NT2/D1 (cell line): Measurements from ENCODE around the gene MCM6.

Experiments used
- DNase-seq: peaks from one replicate; pipeline ENCODE4 v3.0.0-alpha.2; 2011; ENCODE audit warnings: low read depth, low spot score
- H3K27me3 ChIP-seq: 2 replicates; pipeline ENCODE4 v1.6.0; 2011; ENCODE audit warnings: mild to moderate bottlenecking; ENCODE audit not compliant: insufficient read length, insufficient read depth
- H3K36me3 ChIP-seq: 2 replicates; pipeline ENCODE4 v1.6.1; 2011; ENCODE audit warnings: mild to moderate bottlenecking, low read length, mixed read lengths; ENCODE audit not compliant: insufficient read depth, insufficient read length
- H3K4me1 ChIP-seq: 2 replicates; pipeline ENCODE4 v1.5.1; 2011; ENCODE audit not compliant: insufficient read depth, insufficient read length
- H3K4me3 ChIP-seq: 2 replicates; pipeline ENCODE4 v1.5.1; 2011; ENCODE audit warnings: low read depth; ENCODE audit not compliant: insufficient read length
- H3K9ac ChIP-seq: 2 replicates; pipeline ENCODE4 v1.6.0; 2011; ENCODE audit warnings: low read depth; ENCODE audit not compliant: insufficient read length
- H3K9me3 ChIP-seq: 2 replicates; pipeline ENCODE4 v1.5.1; 2011; ENCODE audit warnings: mild to moderate bottlenecking, low read length; ENCODE audit not compliant: insufficient read depth
- SUZ12 ChIP-seq: IDR thresholded peaks from 2 replicates; pipeline ENCODE4 v1.6.1; 2011; ENCODE audit not compliant: insufficient read length, insufficient read depth; ENCODE audit errors: extremely low read depth
- YY1 ChIP-seq: IDR thresholded peaks from 2 replicates; pipeline ENCODE4 v1.6.1; 2011; ENCODE audit not compliant: insufficient read length, insufficient read depth
- ZNF274 ChIP-seq: IDR thresholded peaks from 2 replicates; pipeline ENCODE4 v1.6.1; 2011; ENCODE audit warnings: mild to moderate bottlenecking, low read depth, low read length

Gene MCM6

DNA sequence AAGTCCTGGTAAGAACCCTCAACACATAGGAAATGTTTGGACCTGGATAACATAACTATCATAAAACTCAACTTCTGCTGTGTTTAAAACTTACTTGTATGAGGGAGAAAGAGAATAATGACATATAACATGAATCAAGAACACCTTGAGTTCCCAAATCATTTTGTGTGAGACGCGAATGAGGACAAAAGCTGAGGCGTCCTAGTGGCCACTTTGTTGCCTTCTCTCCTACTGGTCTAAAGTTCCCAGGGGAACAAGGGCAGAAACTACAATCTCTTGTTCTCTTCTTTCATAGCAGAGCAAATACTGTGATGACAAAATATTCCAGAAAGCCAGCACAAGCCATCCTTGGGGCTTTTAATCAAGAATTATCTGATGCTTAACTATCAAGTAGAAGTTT is 31.0 kb downstream of the MCM6 start:
- Histone ChIP-seq H3K9me3 (no peaks in the 10 kb centered on the region), H3K9ac (no peak overlapping the region), H3K36me3 (peaks cover 84% of the 10 kb centered on the region), H3K4me3 (no peak overlapping the region), H3K27me3 (no peaks in the 10 kb centered on the region), H3K4me1 (no peaks in the 10 kb centered on the region)
- TF ChIP-seq SUZ12, result no peak
- TF ChIP-seq YY1, result no peak
- no peak for TF ChIP-seq ZNF274
- no peak for DNase-seq

- no peaks in the 10 kb centered on the region for H3K27me3 ChIP-seq
- H3K9ac ChIP-seq, result no peak overlapping the region
- DNase-seq, result no peak
- no peaks in the 10 kb centered on the region for H3K9me3 ChIP-seq
- TF ChIP-seq SUZ12, result no peak
- TF ChIP-seq ZNF274, result no peak
- TF ChIP-seq YY1, result no peak
- no peaks in the 10 kb centered on the region for H3K4me1 ChIP-seq
- no peak overlapping the region for H3K4me3 ChIP-seq
- H3K36me3 ChIP-seq, result peaks cover 81% of the 10 kb centered on the region
Measured at GRCh38 chr2:135844301-135844895, 31.8 kb downstream of the MCM6 start.

DNA sequence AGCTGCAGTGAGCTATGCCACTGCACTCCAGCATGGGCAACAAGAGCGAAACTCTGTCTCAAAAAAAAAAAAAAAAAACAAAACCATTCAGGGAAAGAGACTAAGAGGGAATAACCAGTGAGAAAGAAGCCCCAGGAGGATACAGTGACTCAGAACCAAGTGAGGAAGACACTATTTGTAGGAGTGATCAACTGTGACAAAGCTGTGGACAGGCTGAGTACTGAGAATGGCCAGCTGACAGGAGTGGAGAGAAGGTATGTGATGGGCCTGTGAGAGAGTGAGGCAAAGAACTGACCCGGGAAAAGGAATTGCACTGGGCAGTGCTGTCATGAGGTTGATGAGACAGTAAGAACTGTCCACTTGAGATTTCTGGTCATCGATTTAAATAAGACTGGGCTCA is 32.6 kb downstream of the MCM6 start:
- no peak overlapping the region for H3K9ac ChIP-seq
- H3K27me3 ChIP-seq, result no peaks in the 10 kb centered on the region
- no peaks in the 10 kb centered on the region for H3K4me1 ChIP-seq
- H3K9me3 ChIP-seq, result no peaks in the 10 kb centered on the region
- H3K36me3 ChIP-seq, result peaks cover 76% of the 10 kb centered on the region
- DNase-seq, result no peak
- TF ChIP-seq YY1 (no peak), ZNF274 (no peak), SUZ12 (no peak)
- H3K4me3 ChIP-seq, result no peak overlapping the region

GRCh38 chr2:135840601-135841000 is 35.6 kb downstream of the MCM6 start:
- Histone ChIP-seq H3K36me3 (peaks cover 54% of the 10 kb centered on the region), H3K9ac (no peak overlapping the region), H3K4me3 (no peak overlapping the region), H3K9me3 (no peaks in the 10 kb centered on the region), H3K27me3 (no peaks in the 10 kb centered on the region), H3K4me1 (no peaks in the 10 kb centered on the region)
- TF ChIP-seq SUZ12 (no peak), ZNF274 (no peak), YY1 (no peak)
- no peak for DNase-seq

GRCh38 chr2:135839713-135840112 is 36.5 kb downstream of the MCM6 start:
- peaks cover 45% of the 10 kb centered on the region for H3K36me3 ChIP-seq
- TF ChIP-seq SUZ12, result no peak
- no peak for TF ChIP-seq ZNF274
- TF ChIP-seq YY1, result no peak
- no peaks in the 10 kb centered on the region for H3K4me1 ChIP-seq
- H3K9ac ChIP-seq, result no peak overlapping the region
- DNase-seq, result no peak
- no peaks in the 10 kb centered on the region for H3K9me3 ChIP-seq
- no peak overlapping the region for H3K4me3 ChIP-seq
- no peaks in the 10 kb centered on the region for H3K27me3 ChIP-seq

- no peak overlapping the region for H3K4me3 ChIP-seq
- DNase-seq, result no peak
- TF ChIP-seq YY1 (no peak), ZNF274 (no peak), SUZ12 (no peak)
- H3K27me3 ChIP-seq, result no peaks in the 10 kb centered on the region
- H3K36me3 ChIP-seq, result peaks cover 34% of the 10 kb centered on the region
- no peaks in the 10 kb centered on the region for H3K9me3 ChIP-seq
- H3K9ac ChIP-seq, result no peak overlapping the region
- no peaks in the 10 kb centered on the region for H3K4me1 ChIP-seq
Measured at GRCh38 chr2:135838502-135838901, 37.7 kb downstream of the MCM6 start.

- TF ChIP-seq YY1, result no peak
- TF ChIP-seq SUZ12, result no peak
- TF ChIP-seq ZNF274, result no peak
- Histone ChIP-seq H3K27me3 (no peaks in the 10 kb centered on the region), H3K36me3 (peaks cover 19% of the 10 kb centered on the region), H3K9me3 (no peaks in the 10 kb centered on the region), H3K9ac (no peak within 1 kb of the TSS), H3K4me1 (no peaks in the 10 kb centered on the region), H3K4me3 (no peak within 1 kb of the TSS)
- DNase-seq, result no peak
Measured at GRCh38 chr2:135836596-135837270, 39.5 kb downstream of the MCM6 start, which contains the start of gene LCT. LCT (minus strand) TSS chr2:135837184; CDS start chr2:135837169, 15 bp downstream.
